ENCODE results near the gene MRI1. TPM values are rescaled to one million over a fixed set of nuclear protein-coding genes. Genes with fewer than 3 reads are reported as not detected.

Gene MRI1
- total RNA-seq, 1 experiment from 2014 or later: 29.9 TPM

- TF ChIP-seq KAT7 (CRISPR knock-in tag; IDR thresholded peaks at IDR 0.05; ENCODE audit: borderline replicate concordance) (no peak), NR2C2 (CRISPR knock-in tag; IDR thresholded peaks at IDR 0.05) (no peak), TEAD1 (CRISPR knock-in tag; IDR thresholded peaks at IDR 0.05) (no peak), SOX15 (CRISPR knock-in tag; IDR thresholded peaks at IDR 0.05) (no peak), FOXP1 (CRISPR knock-in tag; IDR thresholded peaks at IDR 0.05; ENCODE audit: borderline replicate concordance) (no peak)
These were observed 26.2 kb upstream of the MRI1 start (continued) for GRCh38 chr19:13738073-13738472.

- no peak overlapping the region for H3K4me3 Mint-ChIP-seq
- H3K36me3 Mint-ChIP-seq: peaks cover 9% of the 10 kb centered on the region
- H3K27ac Mint-ChIP-seq: no peak overlapping the region
- TF ChIP-seq, protein P1, sequence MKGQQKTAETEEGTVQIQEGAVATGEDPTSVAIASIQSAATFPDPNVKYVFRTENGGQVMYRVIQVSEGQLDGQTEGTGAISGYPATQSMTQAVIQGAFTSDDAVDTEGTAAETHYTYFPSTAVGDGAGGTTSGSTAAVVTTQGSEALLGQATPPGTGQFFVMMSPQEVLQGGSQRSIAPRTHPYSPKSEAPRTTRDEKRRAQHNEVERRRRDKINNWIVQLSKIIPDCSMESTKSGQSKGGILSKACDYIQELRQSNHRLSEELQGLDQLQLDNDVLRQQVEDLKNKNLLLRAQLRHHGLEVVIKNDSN (CRISPR knock-in tag; IDR thresholded peaks at IDR 0.05): no peak
- TF ChIP-seq GRHL2 (CRISPR knock-in tag; IDR thresholded peaks at IDR 0.05; ENCODE audit: insufficient replicate concordance, severe bottlenecking): no peak
- TF ChIP-seq ELF4 (CRISPR knock-in tag; IDR thresholded peaks at IDR 0.05; ENCODE audit: low read depth): no peak
- no peak for TF ChIP-seq ERG (CRISPR knock-in tag; IDR thresholded peaks at IDR 0.05)
- TF ChIP-seq ZNF317 (CRISPR knock-in tag; IDR thresholded peaks at IDR 0.05; ENCODE audit: borderline replicate concordance, low read depth): no peak
- TF ChIP-seq CDX4 (CRISPR knock-in tag; IDR thresholded peaks at IDR 0.05; ENCODE audit: borderline replicate concordance): no peak
- TF ChIP-seq, protein P2, sequence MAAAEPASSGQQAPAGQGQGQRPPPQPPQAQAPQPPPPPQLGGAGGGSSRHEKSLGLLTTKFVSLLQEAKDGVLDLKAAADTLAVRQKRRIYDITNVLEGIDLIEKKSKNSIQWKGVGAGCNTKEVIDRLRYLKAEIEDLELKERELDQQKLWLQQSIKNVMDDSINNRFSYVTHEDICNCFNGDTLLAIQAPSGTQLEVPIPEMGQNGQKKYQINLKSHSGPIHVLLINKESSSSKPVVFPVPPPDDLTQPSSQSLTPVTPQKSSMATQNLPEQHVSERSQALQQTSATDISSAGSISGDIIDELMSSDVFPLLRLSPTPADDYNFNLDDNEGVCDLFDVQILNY (CRISPR knock-in tag; IDR thresholded peaks at IDR 0.05): no peak
- TF ChIP-seq, protein P3, sequence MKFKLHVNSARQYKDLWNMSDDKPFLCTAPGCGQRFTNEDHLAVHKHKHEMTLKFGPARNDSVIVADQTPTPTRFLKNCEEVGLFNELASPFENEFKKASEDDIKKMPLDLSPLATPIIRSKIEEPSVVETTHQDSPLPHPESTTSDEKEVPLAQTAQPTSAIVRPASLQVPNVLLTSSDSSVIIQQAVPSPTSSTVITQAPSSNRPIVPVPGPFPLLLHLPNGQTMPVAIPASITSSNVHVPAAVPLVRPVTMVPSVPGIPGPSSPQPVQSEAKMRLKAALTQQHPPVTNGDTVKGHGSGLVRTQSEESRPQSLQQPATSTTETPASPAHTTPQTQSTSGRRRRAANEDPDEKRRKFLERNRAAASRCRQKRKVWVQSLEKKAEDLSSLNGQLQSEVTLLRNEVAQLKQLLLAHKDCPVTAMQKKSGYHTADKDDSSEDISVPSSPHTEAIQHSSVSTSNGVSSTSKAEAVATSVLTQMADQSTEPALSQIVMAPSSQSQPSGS (CRISPR knock-in tag; IDR thresholded peaks at IDR 0.05; ENCODE audit: borderline replicate concordance, low read depth): no peak
- TF ChIP-seq JUN (CRISPR knock-in tag; IDR thresholded peaks at IDR 0.05): no peak
- no peak for TF ChIP-seq ZNF512 (CRISPR knock-in tag; IDR thresholded peaks at IDR 0.05; ENCODE audit: borderline replicate concordance)
- TF ChIP-seq SP1 (CRISPR knock-in tag; conservative IDR thresholded peaks at IDR 0.05): no peak
- TF ChIP-seq, protein P4, sequence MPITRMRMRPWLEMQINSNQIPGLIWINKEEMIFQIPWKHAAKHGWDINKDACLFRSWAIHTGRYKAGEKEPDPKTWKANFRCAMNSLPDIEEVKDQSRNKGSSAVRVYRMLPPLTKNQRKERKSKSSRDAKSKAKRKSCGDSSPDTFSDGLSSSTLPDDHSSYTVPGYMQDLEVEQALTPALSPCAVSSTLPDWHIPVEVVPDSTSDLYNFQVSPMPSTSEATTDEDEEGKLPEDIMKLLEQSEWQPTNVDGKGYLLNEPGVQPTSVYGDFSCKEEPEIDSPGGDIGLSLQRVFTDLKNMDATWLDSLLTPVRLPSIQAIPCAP (CRISPR knock-in tag; IDR thresholded peaks at IDR 0.05): no peak
- TF ChIP-seq ZMAT4 (CRISPR knock-in tag; IDR thresholded peaks at IDR 0.05): no peak
- TF ChIP-seq, protein P5, sequence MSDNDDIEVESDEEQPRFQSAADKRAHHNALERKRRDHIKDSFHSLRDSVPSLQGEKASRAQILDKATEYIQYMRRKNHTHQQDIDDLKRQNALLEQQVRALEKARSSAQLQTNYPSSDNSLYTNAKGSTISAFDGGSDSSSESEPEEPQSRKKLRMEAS (CRISPR knock-in tag; IDR thresholded peaks at IDR 0.05): no peak
- no peak for TF ChIP-seq ZNF532 (CRISPR knock-in tag; IDR thresholded peaks at IDR 0.05; ENCODE audit: borderline replicate concordance)
- no peak for TF ChIP-seq TEAD4 (CRISPR knock-in tag; IDR thresholded peaks at IDR 0.05)
- TF ChIP-seq PREB (CRISPR knock-in tag; IDR thresholded peaks at IDR 0.05; ENCODE audit: borderline replicate concordance): no peak
These were observed 22.4 kb upstream of the MRI1 start for GRCh38 chr19:13741893-13742292.

More at GRCh38 chr19:13741893-13742292, 22.4 kb upstream of the MRI1 start:
- Mint-ChIP-seq H3K4me1 (peaks cover 10% of the 10 kb centered on the region; the same call in 1 of the 2 replicates), H3K9me3 (peaks cover 6% of the 10 kb centered on the region), H3K27me3 (ENCODE audit: low read depth) (no peaks in the 10 kb centered on the region; the same call in 1 of the 2 replicates)
- ChIA-PET POLR2A (no interaction called here), CTCF (interaction anchor here (0.6 to 2.4 kb wide), 4 partner anchors 21 to 306 kb away, joined by 3 to 7 read pairs (median 4); no protein-coding TSS in a partner anchor)
- ATAC-seq (no peak), DNase-seq (ENCODE audit: low spot score) (no peak)
